ENCODE data around the gene SLC41A1. TPM values are rescaled to one million over a fixed set of nuclear protein-coding genes. Genes with fewer than 3 reads are reported as not detected.
A peak's percentile ranks its signal among the peaks of the same experiment; 100 is the strongest.
"Not testable (repeated sequence)": the region's sequence is repeated elsewhere in the genome, so short reads cannot be mapped to it uniquely, and the experiment has no call there.

SLC41A1 gene
- total RNA-seq, 1 experiment from 2014 or later, result 17.2 TPM

DNA sequence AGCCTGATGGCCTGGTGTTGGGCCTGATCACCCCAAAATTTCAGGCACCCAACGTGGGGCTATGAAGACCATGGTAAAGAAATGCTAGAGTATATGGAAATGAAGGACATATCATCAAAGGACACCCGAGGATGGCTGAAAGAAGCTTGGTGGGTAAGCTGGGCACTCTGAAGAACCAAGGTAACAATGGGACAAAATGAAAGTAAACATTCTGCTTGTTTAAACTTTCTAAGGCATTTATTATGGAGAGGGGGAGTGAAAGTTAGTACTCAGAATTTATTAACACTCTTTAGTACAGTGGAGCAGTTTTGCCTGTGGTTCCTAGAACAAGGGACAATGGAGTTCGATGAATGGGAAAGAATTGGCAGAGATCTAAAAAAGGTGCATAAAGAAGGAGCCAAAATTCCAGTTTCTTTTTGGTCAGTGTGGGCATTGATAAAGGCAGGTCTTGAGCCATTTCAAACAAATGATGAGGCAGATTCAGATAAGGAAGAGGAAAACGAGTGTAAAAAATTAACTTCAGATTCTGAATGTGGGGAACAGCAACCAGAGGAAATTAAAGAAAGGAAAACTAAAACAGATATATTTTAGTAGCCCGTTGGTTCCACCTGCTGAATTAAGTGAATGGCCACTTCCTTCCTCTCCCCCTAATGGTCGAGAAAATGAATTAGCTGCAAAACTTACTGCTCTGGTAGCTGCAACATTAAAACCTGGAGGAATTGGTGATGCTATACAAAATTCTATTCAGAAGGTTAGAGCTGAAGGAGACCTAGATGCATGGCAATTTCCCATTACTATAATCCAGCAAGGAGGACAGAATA is 45.4 kb upstream of the SLC41A1 start:
- H3K9me2 ChIP-seq (replicated peaks; ENCODE audit: low read length), result no peaks in the 10 kb centered on the region
- no peak overlapping the region; the same call in 1 of the 2 replicates for H3K4me3 ChIP-seq (ENCODE audit: low read length)
- peak overlapping the region; percentile 45 for H3K4me2 ChIP-seq (ENCODE audit: low read length)
- BruUV-seq (replicated peaks), result no TSS peak
- no peaks in the 10 kb centered on the region for H3K9me3 ChIP-seq (ENCODE audit: low read length)
- DNase-seq (no peak), ATAC-seq (no peak)
- no peak overlapping the region for H3K9ac ChIP-seq (ENCODE audit: low read length)
- POLR2A ChIA-PET (ENCODE audit: unreplicated experiment), result no interaction called here
- no peaks in the 10 kb centered on the region for H3K36me3 ChIP-seq (ENCODE audit: low read depth, low read length)
- H3K79me2 ChIP-seq (ENCODE audit: low read length), result no peaks in the 10 kb centered on the region
- TF ChIP-seq EZH2 (IDR thresholded peaks at IDR 0.05; ENCODE audit: low read length, unreplicated experiment) (no peak), EZH2phosphoT487 (IDR thresholded peaks at IDR 0.05; ENCODE audit: borderline replicate concordance, low read length) (no peak), CTCF (conservative IDR thresholded peaks at IDR 0.05; ENCODE audit: low read depth, low read length) (no peak)
- no peak overlapping the region for H3K27ac ChIP-seq (ENCODE audit: low read length)
- no peaks in the 10 kb centered on the region for H3K4me1 ChIP-seq (ENCODE audit: insufficient read depth, low read length)
- CTCF ChIA-PET, result interaction anchor here (0.5 to 0.9 kb wide), 3 partner anchors 9 to 257 kb away, joined by 3 to 4 read pairs (median 3); no protein-coding TSS in a partner anchor
- H3F3A ChIP-seq (ENCODE audit: low read length, unreplicated experiment), result no peaks in the 10 kb centered on the region
- peaks cover 5% of the 10 kb centered on the region; the same call in 1 of the 2 replicates for H3K27me3 ChIP-seq (ENCODE audit: low read length)
- H2AFZ ChIP-seq (ENCODE audit: low read length), result no peak overlapping the region
- intact Hi-C loops (cut with micrococcal nuclease), result no loop called here
- H4K20me1 ChIP-seq (ENCODE audit: low read length), result no peaks in the 10 kb centered on the region

DNA sequence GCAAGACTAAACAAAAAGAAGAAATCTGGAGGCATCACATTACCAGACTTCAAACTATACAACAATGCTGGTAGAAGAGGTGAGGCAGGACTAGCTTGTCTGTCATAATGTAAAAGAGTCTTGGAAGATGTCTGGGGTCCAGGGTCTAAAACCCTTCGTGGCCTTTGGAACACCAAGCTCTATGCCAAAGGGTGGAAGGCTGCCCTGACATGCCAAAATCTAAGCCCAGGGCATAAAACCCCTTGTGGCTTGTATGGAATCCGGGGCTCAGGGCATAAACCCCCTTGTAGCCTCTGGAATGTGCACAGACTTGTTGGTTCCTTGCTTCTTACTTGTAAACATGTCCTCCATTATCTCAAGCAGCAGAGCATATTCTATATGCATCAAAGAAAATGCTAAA is 44.5 kb upstream of the SLC41A1 start:
- intact Hi-C loops (cut with micrococcal nuclease), result not testable (repeated sequence)

GRCh38 chr1:205856433-205856832 is 43.4 kb upstream of the SLC41A1 start:
- no peak overlapping the region for H3K9ac ChIP-seq (ENCODE audit: low read length)
- no peak overlapping the region for H3K4me3 ChIP-seq (ENCODE audit: low read length)
- no peaks in the 10 kb centered on the region for H3K9me3 ChIP-seq (ENCODE audit: low read length)
- ATAC-seq, result no peak
- no TSS peak for BruUV-seq (replicated peaks)
- intact Hi-C loops (cut with micrococcal nuclease), result no loop called here
- ChIA-PET POLR2A (ENCODE audit: unreplicated experiment) (no interaction called here), CTCF (no interaction called here)
- no peaks in the 10 kb centered on the region for H3K9me2 ChIP-seq (replicated peaks; ENCODE audit: low read length)
- H3K27ac ChIP-seq (ENCODE audit: low read length), result no peak overlapping the region
- no peak overlapping the region for H3K4me2 ChIP-seq (ENCODE audit: low read length)
- H3K79me2 ChIP-seq (ENCODE audit: low read length), result no peaks in the 10 kb centered on the region
- H4K20me1 ChIP-seq (ENCODE audit: low read length), result no peaks in the 10 kb centered on the region
- H3K4me1 ChIP-seq (ENCODE audit: insufficient read depth, low read length), result 0 out of 2 replicates have a peak, but pooled peaks cover 6% of the 10 kb centered on the region
- H3K27me3 ChIP-seq (ENCODE audit: low read length), result peaks cover 5% of the 10 kb centered on the region; the same call in 1 of the 2 replicates
- no peaks in the 10 kb centered on the region for H3K36me3 ChIP-seq (ENCODE audit: low read depth, low read length)
- no peak overlapping the region for H2AFZ ChIP-seq (ENCODE audit: low read length)
- no peak for DNase-seq
- TF ChIP-seq EZH2 (IDR thresholded peaks at IDR 0.05; ENCODE audit: low read length, unreplicated experiment), result no peak
- TF ChIP-seq CTCF (conservative IDR thresholded peaks at IDR 0.05; ENCODE audit: low read depth, low read length), result no peak
- TF ChIP-seq EZH2phosphoT487 (IDR thresholded peaks at IDR 0.05; ENCODE audit: borderline replicate concordance, low read length), result no peak
- H3F3A ChIP-seq (ENCODE audit: low read length, unreplicated experiment), result no peaks in the 10 kb centered on the region

More for the DNA sequence above, 44.5 kb upstream of the SLC41A1 start:
- H3K79me2 ChIP-seq (ENCODE audit: low read length); H3K9me3 ChIP-seq (ENCODE audit: low read length); H3K4me2 ChIP-seq (ENCODE audit: low read length); H3K27me3 ChIP-seq (ENCODE audit: low read length); H3K36me3 ChIP-seq (ENCODE audit: low read depth, low read length); H4K20me1 ChIP-seq (ENCODE audit: low read length); H3K4me3 ChIP-seq (ENCODE audit: low read length); POLR2A ChIA-PET (ENCODE audit: unreplicated experiment); DNase-seq; H3K9ac ChIP-seq (ENCODE audit: low read length); BruUV-seq (replicated peaks); ATAC-seq; H3K4me1 ChIP-seq (ENCODE audit: insufficient read depth, low read length); CTCF ChIA-PET; H3K27ac ChIP-seq (ENCODE audit: low read length); H2AFZ ChIP-seq (ENCODE audit: low read length); H3K9me2 ChIP-seq (replicated peaks; ENCODE audit: low read length); H3F3A ChIP-seq (ENCODE audit: low read length, unreplicated experiment): not testable (repeated sequence)
